Sigmoid colon (tissue), 4 donors: ENCODE measurements around the gene SELPLG.

Source experiments
- CTCF ChIP-seq, 4 experiments: fragments of 450-650 bp in 3 of 4; fragments of 200-600 bp in 1 of 4; IDR thresholded peaks; one replicate each; pipeline ENCODE4 v1.5.1; 2016 to 2019; ENCODE audit warnings: antibody characterized with exemption in 4 of 4, mild to moderate bottlenecking in 3 of 4, moderate library complexity in 2 of 4
- EP300 ChIP-seq, 4 donors: sonication (generic); formaldehyde crosslinking; IDR thresholded peaks; one replicate each; pipeline ENCODE4 v1.6.1; 2017; ENCODE audit warnings: antibody characterized with exemption in 4 of 4

GRCh38 chr12:108582978-108583770 lies 50.5 kb downstream of the SELPLG start:
- no peak for TF ChIP-seq CTCF (IDR thresholded peaks at IDR 0.05)
- TF ChIP-seq EP300 (IDR thresholded peaks at IDR 0.05) = no peak
